Activated CD8-positive, alpha-beta memory T cell treated with anti-CD3 and anti-CD28 coated beads, Interleukin-2, amount 50 U/mL, for 1 hour (primary cell): ENCODE data around the gene EFHD1.
"Not testable (repeated sequence)": the region's sequence is repeated elsewhere in the genome, so short reads cannot be mapped to it uniquely, and the experiment has no call there.

Source experiments
- DNase-seq: peaks from one replicate; pipeline ENCODE4 v3.0.0-alpha.2; 2020; ENCODE audit errors: extremely low read depth

EFHD1 gene

DNA sequence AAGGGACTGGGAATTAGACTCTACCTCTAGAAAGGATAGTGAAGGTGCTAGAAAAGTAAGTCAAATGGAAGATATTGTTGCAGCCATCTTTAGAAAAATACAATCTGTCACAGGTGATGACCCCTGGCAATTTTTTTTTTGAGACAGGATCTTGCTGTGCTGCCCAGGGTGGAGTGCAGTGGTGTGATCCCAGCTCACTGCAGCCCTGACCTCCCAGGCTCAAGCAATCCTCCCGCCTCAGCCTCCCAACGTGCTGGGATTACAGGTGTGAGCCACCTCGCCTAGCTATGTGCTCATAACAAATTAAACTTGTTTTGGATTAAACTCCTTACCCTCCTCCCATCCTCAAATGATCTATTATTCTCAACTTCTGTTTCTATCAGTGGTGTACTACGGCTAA is 59.9 kb downstream of the EFHD1 start:
- no peak for DNase-seq

DNA sequence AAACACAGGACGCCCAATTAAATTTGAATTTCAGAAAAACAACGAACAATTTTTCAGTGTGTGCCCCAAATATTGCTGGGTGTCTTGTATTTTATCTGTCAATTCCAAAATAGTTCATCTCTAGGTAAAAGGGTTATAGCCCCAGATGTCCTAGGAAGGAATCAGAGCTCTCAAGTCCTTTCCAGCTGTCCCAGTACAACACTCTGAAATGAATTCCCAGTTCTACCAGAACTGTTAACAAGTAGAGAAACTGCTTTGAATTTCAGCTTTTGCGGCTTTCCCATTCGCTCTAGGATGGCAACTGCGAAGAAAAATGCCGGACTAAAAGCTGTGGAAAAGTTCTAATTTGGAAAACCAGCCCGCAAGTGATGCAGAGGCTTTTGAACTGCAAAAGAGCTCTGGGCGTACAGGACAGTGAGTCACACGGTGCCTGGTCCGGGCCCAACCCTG is 63.2 kb downstream of the EFHD1 start:
- DNase-seq = no peak

DNA sequence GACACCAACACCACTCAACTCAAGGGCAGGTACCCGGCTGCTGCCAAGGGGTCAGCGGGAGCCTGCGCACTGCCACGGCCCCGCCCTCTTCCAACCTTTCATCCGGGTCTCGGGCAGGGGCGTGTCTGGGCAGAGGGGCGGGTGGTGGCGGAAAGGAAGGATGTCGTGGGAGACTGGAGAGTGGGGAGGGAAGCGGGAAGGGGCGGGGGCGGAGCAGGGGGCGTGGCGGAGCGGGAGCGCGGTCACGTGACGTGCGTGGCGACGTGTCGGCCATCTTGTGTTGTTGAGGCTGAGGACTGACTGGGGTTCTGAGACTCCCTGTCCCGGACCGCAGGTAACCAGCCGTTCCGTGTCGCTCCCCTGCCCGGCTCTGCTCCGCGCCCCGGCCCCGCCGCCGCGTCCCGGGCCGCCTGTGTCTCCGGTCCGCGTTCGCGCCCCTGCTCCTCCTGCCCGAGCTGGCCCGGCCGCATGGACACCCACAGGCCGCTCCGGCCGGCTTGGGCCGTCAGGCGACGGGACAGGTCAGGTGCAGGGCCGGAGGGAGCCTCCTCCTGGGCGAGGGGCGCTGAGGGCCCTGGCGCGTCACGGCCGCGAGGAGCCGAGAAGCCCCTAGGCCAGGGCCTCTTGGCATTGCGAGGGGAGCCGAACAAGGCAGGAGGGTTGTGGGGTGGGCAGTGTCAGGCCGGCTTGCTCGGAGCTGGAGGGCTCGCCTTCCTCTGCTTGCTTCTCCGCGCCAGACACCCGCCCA is 63.8 kb downstream of the EFHD1 start, which contains the start of gene GIGYF2:
GIGYF2 (plus strand) TSS at position 273 of the 748 bp plus-strand sequence. CDS start 37,867 bp downstream, outside the sequence.
- peak; percentile 75 for DNase-seq

DNA sequence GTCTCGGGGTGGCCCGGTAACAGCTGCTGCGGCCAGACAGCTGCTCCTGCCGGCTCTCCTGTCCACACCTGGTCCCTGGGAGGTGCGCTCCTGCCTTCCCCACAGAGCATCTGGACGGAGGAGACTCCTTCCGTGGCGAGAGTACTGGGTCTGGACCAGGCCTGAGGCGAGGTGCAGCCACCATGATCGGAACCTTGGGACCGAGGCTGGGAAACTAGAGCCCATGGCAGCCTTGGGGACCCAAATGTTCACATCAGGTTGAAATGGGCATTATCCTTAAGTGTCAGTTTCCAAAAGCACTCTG is 64.4 kb downstream of the EFHD1 start:
- DNase-seq = no peak

DNA sequence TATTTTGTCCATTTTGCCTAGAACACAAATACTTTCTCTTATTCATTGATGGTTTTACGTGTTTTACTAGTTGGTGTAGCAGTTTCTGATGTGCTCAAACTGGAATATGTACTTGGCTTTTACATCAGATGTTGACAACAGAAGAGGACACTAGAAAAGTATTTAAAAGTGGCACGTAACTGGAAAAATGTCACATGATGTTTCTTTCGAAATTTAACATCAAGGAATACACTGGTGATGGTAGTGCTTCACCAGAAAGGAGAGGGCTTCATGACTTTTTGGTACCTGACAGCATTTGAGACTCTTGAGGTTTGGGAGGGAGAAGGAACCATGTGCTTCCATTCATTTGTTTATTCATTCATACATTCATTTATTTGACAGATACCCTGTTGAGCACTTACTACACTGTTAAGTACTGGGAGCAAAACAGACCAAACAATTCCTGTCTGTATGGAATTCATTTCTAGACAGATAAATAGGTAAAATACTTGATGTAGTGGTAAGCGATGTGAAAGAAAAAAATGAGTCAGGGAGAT is 65.2 kb downstream of the EFHD1 start:
- DNase-seq = no peak

DNA sequence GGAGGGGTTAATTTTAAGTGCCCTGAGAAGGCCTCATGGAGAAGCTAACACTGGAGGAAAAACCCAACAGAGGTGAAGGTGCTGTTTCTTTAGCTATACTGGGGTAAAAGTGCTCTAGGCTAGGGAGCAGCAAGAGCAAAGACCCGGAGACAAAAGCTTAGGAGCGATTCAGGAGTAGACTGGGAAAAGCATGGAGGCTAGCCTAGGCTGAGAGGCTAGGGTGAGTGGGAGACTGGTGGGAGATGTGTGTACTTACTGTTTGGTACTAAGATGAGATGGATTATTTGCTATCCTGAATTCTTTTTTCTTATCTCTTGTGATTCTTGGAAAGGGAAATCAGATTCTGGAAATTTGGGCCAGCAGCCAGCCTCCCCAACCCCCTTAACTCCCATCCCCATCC is 65.7 kb downstream of the EFHD1 start:
- DNase-seq = no peak

DNA sequence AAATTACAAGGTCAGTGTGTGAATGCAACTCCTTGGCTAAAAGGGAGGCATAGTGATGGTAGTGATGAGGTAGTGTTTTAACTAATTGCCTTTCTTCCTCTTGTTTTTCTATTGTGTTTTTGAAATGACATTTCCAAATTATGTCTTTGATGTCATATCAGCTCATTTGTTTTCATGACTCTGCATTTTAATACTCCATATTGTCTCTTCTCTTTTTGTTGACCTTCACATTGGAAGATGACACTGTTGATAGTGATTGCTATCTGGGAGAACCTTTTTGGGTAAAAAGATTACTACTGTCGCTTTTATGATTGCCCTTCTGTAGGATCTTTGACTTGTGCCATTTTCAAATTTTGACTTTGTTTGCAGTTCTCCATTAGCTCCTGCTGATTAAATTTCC is 66.8 kb downstream of the EFHD1 start:
- no peak for DNase-seq

DNA sequence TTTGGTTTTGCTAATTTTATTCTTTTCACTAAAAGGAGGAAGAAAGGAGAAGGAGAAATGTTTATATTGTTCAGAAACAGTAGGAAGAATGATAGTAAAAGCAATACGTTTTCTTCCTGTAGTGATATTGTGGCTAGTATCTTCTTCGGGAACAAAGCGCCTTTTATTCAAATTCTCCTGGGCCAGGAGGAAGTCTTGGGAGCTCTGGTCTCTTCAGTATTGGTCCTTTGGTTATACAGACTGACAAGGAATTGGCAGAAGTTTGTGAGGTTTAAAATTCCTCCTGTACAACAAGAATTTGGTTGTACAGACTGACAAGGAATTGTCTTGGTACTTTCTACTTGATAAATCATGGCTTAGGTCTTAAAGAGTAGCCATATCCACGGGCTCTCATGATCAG is 73.7 kb downstream of the EFHD1 start:
- no peak for DNase-seq

DNA sequence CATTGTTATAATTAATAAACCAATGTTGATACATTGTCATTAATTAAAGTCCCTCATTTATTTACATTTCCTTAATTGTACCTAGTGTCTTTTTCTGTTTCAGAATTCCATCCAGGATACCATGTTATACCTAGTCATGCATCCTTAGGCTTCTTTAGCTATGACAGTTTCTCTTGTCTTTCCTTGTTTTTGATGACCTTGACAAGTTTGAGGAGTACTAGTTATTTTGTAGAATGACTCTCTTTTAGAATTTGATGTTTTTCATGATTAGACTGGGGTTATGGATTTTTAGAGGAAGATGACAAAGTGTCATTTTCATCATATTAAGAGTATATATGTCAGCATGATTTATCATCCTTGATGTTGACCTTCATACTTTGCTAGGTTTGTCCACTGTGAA is 80.1 kb downstream of the EFHD1 start:
- no peak for DNase-seq

DNA sequence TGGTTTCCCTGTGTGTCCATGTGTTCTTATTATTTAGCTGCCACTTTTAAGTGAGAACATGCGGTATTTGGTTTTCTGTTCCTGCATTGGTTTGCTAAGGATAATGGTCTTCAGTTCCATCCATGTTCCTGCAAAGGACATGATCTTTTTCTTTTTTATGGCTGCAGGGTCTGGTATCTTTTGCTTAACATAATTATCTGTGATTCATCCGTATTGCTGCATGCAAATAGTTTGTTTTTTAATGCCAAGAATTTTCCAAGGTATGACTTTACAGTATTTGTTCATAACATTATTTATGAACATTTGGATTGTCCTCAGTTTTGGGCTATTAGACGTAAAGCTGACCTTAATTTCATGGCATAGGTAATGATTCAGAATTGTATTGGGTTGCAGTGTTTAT is 81.6 kb downstream of the EFHD1 start:
- no peak for DNase-seq

DNA sequence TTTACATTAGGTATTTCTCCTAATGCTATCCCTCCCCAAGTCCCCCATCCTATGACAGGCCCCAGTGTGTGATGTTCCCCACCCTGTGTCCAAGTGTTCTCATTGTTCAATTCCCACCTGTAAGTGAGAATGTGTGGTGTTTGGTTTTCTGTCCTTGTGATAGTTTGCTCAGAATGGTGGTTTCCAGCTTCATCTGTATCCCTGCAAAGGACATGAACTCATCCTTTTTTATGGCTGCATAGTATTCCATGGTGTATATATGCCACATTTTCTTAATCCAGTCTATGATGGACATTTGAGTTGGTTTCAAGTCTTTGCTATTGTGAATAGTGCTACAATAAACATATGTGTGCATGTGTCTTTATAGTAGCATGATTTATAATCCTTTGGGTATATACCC is 86.7 kb downstream of the EFHD1 start:
- DNase-seq = not testable (repeated sequence)

DNA sequence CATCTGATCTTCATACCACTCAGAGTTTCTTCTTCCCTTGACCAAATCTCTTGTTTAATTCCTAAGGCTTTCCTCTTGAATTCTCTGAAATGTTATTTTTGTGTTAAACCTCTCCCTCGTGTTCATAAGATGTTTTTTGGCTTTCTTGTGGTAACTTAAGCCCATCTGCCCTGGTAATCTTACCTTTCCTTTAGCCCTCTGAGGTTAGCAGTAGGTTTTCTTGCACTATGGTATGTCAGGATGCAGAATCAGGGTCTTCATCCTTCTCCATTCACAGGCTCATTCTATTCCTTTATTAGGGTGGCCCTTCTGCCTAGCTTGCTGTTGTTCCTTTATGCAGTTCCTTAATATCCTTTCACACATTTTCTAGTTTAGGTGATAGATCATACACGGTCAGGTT is 87.9 kb downstream of the EFHD1 start:
- DNase-seq = no peak

DNA sequence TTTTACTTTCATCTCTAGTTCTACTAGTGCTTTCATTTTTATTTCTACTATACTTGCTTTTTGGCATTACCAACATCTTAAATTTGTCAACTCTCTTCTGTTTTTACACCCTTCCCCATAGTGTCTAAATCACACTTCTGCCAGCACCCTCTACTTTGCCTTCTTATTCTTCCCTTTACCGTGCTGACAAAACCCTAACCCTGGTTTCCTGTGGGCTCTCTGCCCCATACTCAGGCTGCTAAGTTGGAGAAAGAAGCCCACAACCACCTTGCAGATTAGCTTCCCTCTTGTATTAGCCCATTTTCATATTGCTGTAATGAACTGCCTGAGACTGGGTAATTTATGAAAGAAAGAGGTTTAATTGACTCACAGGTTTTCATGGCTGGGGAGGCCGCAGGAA is 88.5 kb downstream of the EFHD1 start:
- DNase-seq = no peak

DNA sequence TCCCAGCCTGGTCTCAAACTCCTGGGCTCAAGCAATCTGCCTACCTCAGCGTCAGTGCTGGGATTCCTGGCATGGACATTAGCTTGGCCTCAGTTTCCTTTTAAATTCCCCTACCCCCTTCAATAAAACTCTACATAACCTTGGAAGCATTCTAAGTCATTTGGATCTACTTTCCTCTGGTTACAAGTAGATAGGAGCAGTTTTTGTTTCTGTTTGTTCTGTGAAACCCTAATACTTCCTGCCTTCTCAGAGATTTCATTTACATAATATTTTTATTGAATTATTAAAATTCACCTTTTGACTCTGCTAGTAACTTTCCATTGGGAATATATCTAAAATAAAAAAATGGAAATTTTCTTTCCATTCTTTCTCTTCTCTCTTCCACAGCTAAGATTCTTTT is 89.6 kb downstream of the EFHD1 start:
- no peak for DNase-seq

DNA sequence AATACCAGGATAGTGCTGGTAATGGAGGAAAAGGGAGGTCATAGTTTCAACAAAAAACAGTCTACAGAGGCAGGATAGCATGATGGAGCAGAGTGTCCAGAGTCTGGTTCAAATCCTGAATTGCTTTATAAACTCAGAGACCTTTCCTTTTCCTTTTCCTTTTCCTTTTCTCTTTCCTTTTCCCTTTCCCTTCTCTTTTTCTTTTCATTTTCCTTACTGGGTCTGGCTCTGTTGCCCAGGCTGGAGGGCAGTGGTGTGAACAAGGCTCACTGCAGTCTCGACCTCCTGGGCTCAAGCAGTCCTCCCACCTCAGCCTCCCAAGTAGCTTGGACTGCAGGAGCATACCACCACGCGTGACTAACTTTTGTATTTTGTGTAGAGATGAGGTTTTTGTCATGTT is 95.4 kb downstream of the EFHD1 start:
- no peak for DNase-seq

DNA sequence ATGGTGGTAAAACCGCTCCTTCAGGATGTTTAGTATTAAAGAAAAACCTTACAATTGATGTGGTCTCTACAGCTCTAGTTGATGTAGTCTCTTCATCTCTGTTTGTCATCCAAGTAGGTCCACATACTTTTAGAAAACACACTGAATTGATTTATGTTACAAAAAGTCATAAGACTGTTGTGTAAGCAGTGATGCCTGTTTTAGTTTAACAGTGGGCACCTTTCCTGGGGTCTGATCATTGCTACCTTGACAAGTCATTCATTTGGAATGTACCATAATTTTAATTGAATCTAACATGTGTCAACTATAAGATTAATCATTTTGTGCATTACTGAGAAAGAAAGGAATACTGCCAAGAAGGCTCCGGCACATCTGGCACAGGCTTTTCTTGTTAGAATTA is 98.1 kb downstream of the EFHD1 start:
- no peak for DNase-seq
